GM10248 (cell line): ENCODE results near the gene GUF1.

ENCODE experiments used
- CTCF ChIA-PET: fragments of 300-600 bp; sonication (Branson Sonifier 250); formaldehyde crosslinking; extraction: SDS; loops from one replicate; lab custom pipeline; 2021; ENCODE audit warnings: antibody characterized with exemption; lab: Yijun Ruan, JAX
- POLR2A ChIA-PET: fragments of 350-650 bp; sonication (Branson Sonifier 250); formaldehyde crosslinking; extraction: SDS; loops from one replicate; lab custom pipeline; 2020; ENCODE audit warnings: antibody characterized with exemption; lab: Yijun Ruan, JAX
- DNase-seq: peaks from one replicate; pipeline ENCODE4 v3.0.0; 2012; ENCODE audit errors: extremely low spot score
- CTCF ChIP-seq: IDR thresholded peaks from 2 replicates; pipeline ENCODE4 v1.5.1; 2012; ENCODE audit warnings: mild to moderate bottlenecking, low read depth; ENCODE audit errors: extremely low read depth, missing control alignments, control extremely low read depth

GUF1 gene

GRCh38 chr4:44684648-44685047 is 6.4 kb downstream of the GUF1 start:
- CTCF ChIA-PET = interaction anchor here (1.0 kb wide), 1 partner anchor 9 kb away, joined by 3 read pairs; no protein-coding TSS in a partner anchor
- POLR2A ChIA-PET = no interaction called here
- no peak for DNase-seq
- no peak for TF ChIP-seq CTCF

- ChIA-PET POLR2A (interaction anchor here (0.9 kb wide), 1 partner anchor 23 kb away, joined by 4 read pairs; no protein-coding TSS in a partner anchor), CTCF (interaction anchor here (0.7 to 1.7 kb wide), 4 partner anchors 19 to 23 kb away, joined by 3 to 5 read pairs (median 4); no protein-coding TSS in a partner anchor)
- TF ChIP-seq CTCF = no peak
- DNase-seq = no peak
Observed at GRCh38 chr4:44700427-44700826, 22.2 kb downstream of the GUF1 start.

- no peak for DNase-seq
- ChIA-PET POLR2A (interaction anchor here (0.9 kb wide), 1 partner anchor 23 kb away, joined by 4 read pairs; no protein-coding TSS in a partner anchor), CTCF (interaction anchor here (0.7 to 1.7 kb wide), 5 partner anchors 11 to 24 kb away, joined by 3 to 5 read pairs (median 3); no protein-coding TSS in a partner anchor)
Observed at GRCh38 chr4:44701037-44701436, 22.8 kb downstream of the GUF1 start.

GRCh38 chr4:44704673-44705072 is 26.5 kb downstream of the GUF1 start:
- ChIA-PET CTCF (interaction anchor here (0.7 to 1.6 kb wide), 2 partner anchors 9 to 22 kb away, joined by 3 to 4 read pairs; no protein-coding TSS in a partner anchor), POLR2A (no interaction called here)
- no peak for TF ChIP-seq CTCF
- DNase-seq = no peak

More at GRCh38 chr4:44701037-44701436, 22.8 kb downstream of the GUF1 start:
- no peak for TF ChIP-seq CTCF

GRCh38 chr4:44713125-44713524 is 34.9 kb downstream of the GUF1 start:
- ChIA-PET CTCF (interaction anchor here (1.4 kb wide), 1 partner anchor 19 kb away, joined by 3 read pairs; no protein-coding TSS in a partner anchor), POLR2A (no interaction called here)
- no peak for DNase-seq
- TF ChIP-seq CTCF = no peak

GRCh38 chr4:44716597-44716996 is 38.4 kb downstream of the GUF1 start:
- no peak for DNase-seq
- no peak for TF ChIP-seq CTCF
- ChIA-PET POLR2A (no interaction called here), CTCF (interaction anchor here (0.9 to 1.3 kb wide), 3 partner anchors 8 to 19 kb away, joined by 3 read pairs; partner anchors contain the start of gene GNPDA2)
